Heart left ventricle (tissue), 16 donors: Measurements from ENCODE around the gene ALG1. TPM values are rescaled to one million over a fixed set of nuclear protein-coding genes. Genes with fewer than 3 reads are reported as not detected.
A peak's percentile ranks its signal among the peaks of the same experiment; 100 is the strongest.
"Not testable (repeated sequence)": the region's sequence is repeated elsewhere in the genome, so short reads cannot be mapped to it uniquely, and the experiment has no call there.

Source experiments
- ATAC-seq, 4 donors: fragments of 200-7000 bp; cut with Tn5 transposase; one replicate each; pipeline ENCODE4 v1.9.1; 2020 to 2022; ENCODE audit warnings: moderate library complexity in 4 of 4, mild to moderate bottlenecking in 3 of 4, moderate number of reproducible peaks in 1 of 4
- DNase-seq, 5 donors: peaks; one replicate each; pipeline ENCODE4 v3.0.0-alpha.2; 2020
- H3K27ac ChIP-seq, 12 donors: fragments of 200-600 bp; sonication (generic) in 4 of 12; one replicate each; pipeline versions ENCODE4 v1.5.0 to v1.8.0; 2016 to 2022; ENCODE audit warnings: mild to moderate bottlenecking in 2 of 12
- H3K27me3 ChIP-seq, 9 donors: fragments of 200-600 bp; sonication (generic) in 2 of 9; one replicate each; pipeline versions ENCODE4 v1.5.1 to v1.8.0; 2016 to 2022; ENCODE audit warnings: mild to moderate bottlenecking in 3 of 9
- H3K36me3 ChIP-seq, 9 donors: fragments of 200-600 bp; sonication (generic) in 2 of 9; one replicate each; pipeline versions ENCODE4 v1.5.0 to v1.8.0; 2018 to 2022; ENCODE audit warnings: mild to moderate bottlenecking in 2 of 9
- H3K4me1 ChIP-seq, 12 donors: fragments of 200-600 bp; sonication (generic) in 4 of 12; one replicate each; pipeline versions ENCODE4 v1.5.0 to v1.8.0; 2016 to 2022; ENCODE audit warnings: mild to moderate bottlenecking in 3 of 12
- H3K4me3 ChIP-seq, 12 donors: fragments of 200-600 bp; sonication (generic) in 4 of 12; one replicate each; pipeline versions ENCODE4 v1.5.0 to v1.8.0; 2017 to 2022; ENCODE audit warnings: mild to moderate bottlenecking in 9 of 12, moderate library complexity in 4 of 12
- H3K9me3 ChIP-seq, 12 donors: fragments of 200-600 bp; sonication (generic) in 4 of 12; one replicate each; pipeline versions ENCODE4 v1.5.0 to v1.8.0; 2016 to 2022; ENCODE audit warnings: mild to moderate bottlenecking in 1 of 12
- POLR2A ChIP-seq, 2 donors: fragments of 450-650 bp; IDR thresholded peaks; one replicate each; pipeline ENCODE4 v1.6.1; 2017; ENCODE audit warnings: antibody characterized with exemption in 2 of 2, mild to moderate bottlenecking in 2 of 2, moderate library complexity in 2 of 2
- whole genome bisulfite sequencing, 4 donors: extraction: QIAGEN DNeasy Blood & Tissue Kit in 2 of 4; methylation state at CpG; one replicate each; pipeline versions ENCODE4 v1.1.5 to v1.1.7; 2013 to 2018; 5-methylcytosine and 5-hydroxymethylcytosine counted together
- intact Hi-C, 10 donors: fragments of 100-400 bp; cut with DNase I; formaldehyde crosslinking; loops; one replicate each; pipeline versions ENCODE4 v1.11.1 to v1.14.2; 2022
- polyA plus RNA-seq, 2 donors: library from polyadenylated mRNA; stranded (reverse); fragments of 200-250 nt; gene quantifications; one replicate each; pipeline ENCODE4 v1.2.3, GENCODE V29; 2013
- total RNA-seq, 9 donors: library from RNA; depleted of rRNA in 2 of 9; stranded (reverse); fragments of >200 nt in 2 of 9; fragmentation: NEBNext Ultra II Directional in 3 of 9; extraction: Animal tissue kit (Norgen Biotek cat#: 25700) in 3 of 9; gene quantifications; one replicate each; pipeline versions ENCODE4 v1.1.0 to v1.2.4, GENCODE V29; 2016 to 2023
- donor health status: ischemic (EF 13 %, LVEDD 7.1; RV severe dilation, severe dysfunction).
- donor health status: healthy with polysubstance abuse.
- donor health status: DM: no; HTN: yes; CAD: no.
- donor health status: DM: no; HTN: no; CAD: no.
- donor health status: ischemic (EF 25% LVEDD 6.9; RV normal size, moderate dysfunction).
- donor health status: ischemic (EF 25% LVEDD 5.7; RV mildly dilated, moderate dysfunction).
- donor health status: healthy.
- donor health status: DM: yes; HTN: yes; CAD: no.
- donor health status: ischemic (EF 35%, LVEDD 5.7; RV mildly dilated, moderate dysfunction).
- donor health status: nonischemic (EF 11% LVEDD 7.7; RV severe dilation, severe dysfunction).
- donor health status: DM: yes; HTN: yes; CAD: no.
- donor health status: PGD.
- donor health status: ischemic (EF 29% LVEDD 5.4; RV normal size, mild dysfunction).
- donor health status: nonischemic (EF 23%, LVEDD 6.1; RV moderate dilation, normal function).

ALG1 gene
- total and polyA plus RNA-seq, 11 donors: 6.0 to 17.1 (median 9.7) TPM

DNA sequence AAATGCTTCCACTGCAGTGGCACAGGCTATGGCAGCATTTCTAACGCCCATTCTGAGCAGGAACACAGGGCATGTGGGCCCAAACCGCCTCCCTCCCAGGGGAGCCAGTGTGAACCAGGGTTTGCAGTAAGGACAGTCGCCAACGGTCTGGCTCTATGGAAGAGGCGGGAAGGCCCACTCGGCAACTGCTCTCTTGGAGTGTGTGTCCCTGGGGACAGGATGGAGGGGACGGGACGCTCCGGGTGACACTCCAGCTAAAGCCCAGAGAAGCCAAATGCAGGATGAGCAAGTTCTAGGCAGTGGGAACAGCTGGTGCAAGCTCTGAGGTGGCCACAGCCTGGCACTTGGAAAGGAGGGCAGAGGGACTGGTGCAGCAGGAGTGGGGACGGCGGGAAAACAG, 22.1 kb downstream of the ALG1 start:
- H3K4me3 ChIP-seq, ATAC-seq, DNase-seq, H3K27ac ChIP-seq, H3K9me3 ChIP-seq, H3K27me3 ChIP-seq, intact Hi-C loops: not testable (repeated sequence)
- Histone ChIP-seq H3K4me1 (peaks cover 0 to 12% (median under 1%) of the 10 kb centered on the region in 12 donors), H3K36me3 (peaks cover 0 to 12% (median 3%) of the 10 kb centered on the region in 9 donors)
- WGBS, 4 donors: 67 to 92% (median 70%) methylated on average over 9 to 11 of the region's 11 CpGs

DNA sequence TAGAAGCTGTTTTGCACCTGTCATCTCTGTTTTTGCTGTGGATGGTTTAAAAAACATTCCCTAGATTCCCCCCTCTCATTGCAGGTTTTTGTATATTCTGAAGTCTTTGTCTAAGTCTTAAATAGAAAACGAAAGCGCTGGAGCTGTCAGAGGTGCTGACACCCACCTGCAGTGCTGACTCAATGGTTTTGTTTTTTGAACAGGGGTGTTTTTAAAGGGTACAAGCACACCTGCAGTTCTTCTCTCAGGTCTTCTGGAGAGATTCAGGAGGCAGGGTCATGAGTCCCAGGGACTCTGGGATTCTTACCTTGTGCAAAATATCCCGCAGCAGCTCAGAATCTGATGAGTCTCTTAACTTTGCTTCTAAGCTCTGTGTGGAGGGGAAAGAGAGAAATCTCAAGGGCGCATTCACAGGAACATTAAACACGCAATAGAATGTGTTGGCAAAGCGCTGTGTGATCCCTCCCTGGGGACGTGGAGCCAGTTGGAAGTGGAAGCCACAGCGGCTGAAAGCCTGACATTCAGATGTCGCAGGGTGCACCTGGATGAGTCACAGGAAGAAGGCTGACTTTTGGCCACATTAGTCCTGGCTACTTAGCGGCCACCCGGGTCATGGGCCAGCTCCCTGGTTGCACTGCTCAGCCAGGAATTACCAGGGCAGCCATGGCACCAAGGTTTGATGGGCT, 23.6 kb downstream of the ALG1 start:
- H3K27ac ChIP-seq, ATAC-seq, DNase-seq, H3K36me3 ChIP-seq, H3K9me3 ChIP-seq, H3K27me3 ChIP-seq, H3K4me3 ChIP-seq, intact Hi-C loops: not testable (repeated sequence)
- 57 to 79% (median 63%) methylated on average over 8 to 11 of the region's 11 CpGs for WGBS, 4 donors
- peaks cover 0 to 15% (median 1%) of the 10 kb centered on the region in 12 donors for H3K4me1 ChIP-seq

DNA sequence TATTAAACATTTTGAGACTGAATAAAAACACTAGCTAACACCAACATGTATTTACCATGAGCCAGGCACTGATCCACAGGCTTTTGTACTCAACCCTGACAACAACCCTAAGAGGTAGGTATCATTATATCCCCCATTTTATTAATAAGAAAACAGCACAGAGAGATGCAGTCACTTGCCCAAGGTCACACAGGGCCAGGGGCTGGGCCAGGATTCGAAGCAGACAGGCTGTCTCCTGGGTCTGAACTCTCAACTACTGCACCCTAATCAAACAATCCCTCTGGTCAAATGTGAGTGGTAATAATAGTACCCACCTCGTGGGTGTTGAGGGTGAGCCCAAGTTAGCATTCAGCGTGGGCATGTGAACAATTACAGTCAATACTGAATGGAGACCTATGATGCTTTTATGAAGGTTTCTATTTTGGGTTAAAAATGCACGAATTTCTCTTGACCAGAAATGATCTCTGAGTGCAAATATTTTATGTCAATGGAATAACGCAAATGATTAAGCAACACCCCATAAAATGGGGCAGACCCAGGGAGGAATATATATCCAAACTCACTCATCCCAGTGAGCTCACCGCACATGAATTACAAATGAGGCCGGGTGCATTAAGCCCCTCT, 24.9 kb downstream of the ALG1 start:
- WGBS, 4 donors: 31 to 40% (median 37%) methylated on average over 5 to 7 of the region's 7 CpGs
- DNase-seq: not testable (repeated sequence)

DNA sequence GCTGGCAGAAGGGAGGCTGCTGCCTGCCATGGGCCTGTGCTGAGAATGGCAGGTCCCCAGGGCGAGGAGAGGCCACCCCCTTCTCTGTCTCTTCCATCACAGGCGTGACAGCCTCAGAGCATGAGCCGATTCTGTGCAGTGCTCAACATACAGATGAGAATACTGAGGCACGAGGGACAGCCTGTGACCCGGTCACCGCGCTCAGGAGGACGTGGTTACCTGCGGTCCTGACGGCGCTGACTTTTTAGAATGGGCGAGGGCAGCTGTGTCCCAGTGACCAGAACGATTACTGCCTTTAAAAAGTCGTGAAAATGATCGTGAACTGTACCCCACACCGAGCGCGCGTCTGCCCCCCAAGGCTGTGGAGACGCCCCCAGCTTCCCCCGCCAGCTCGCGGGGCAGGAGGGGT, 25.4 kb downstream of the ALG1 start:
- intact Hi-C loops, ATAC-seq, H3K36me3 ChIP-seq, H3K9me3 ChIP-seq, H3K27me3 ChIP-seq: not testable (repeated sequence)
- H3K4me1 ChIP-seq: peaks cover 0 to 15% (median 1%) of the 10 kb centered on the region in 12 donors
- peak overlapping the region; percentile 5 to 88 (median 77) for H3K27ac ChIP-seq
- H3K4me3 ChIP-seq: peak overlapping the region; percentile 60 to 95 (median 82)
- DNase-seq: peak in 2 of 5 donors; percentile 25 to 67
- WGBS, 4 donors: 1 to 2% (median 1%) methylated on average over 14 to 23 of the region's 23 CpGs

More for the DNA sequence above, 24.9 kb downstream of the ALG1 start:
- ATAC-seq, H3K9me3 ChIP-seq, H3K36me3 ChIP-seq, intact Hi-C loops, H3K27me3 ChIP-seq: not testable (repeated sequence)
- Histone ChIP-seq H3K4me1 (peaks cover 0 to 15% (median 1%) of the 10 kb centered on the region in 12 donors), H3K27ac (peak overlapping the region in 5 of 12 donors; percentile 66 to 87 (median 81)), H3K4me3 (peak overlapping the region in 9 of 12 donors; percentile 60 to 95 (median 84))

DNA sequence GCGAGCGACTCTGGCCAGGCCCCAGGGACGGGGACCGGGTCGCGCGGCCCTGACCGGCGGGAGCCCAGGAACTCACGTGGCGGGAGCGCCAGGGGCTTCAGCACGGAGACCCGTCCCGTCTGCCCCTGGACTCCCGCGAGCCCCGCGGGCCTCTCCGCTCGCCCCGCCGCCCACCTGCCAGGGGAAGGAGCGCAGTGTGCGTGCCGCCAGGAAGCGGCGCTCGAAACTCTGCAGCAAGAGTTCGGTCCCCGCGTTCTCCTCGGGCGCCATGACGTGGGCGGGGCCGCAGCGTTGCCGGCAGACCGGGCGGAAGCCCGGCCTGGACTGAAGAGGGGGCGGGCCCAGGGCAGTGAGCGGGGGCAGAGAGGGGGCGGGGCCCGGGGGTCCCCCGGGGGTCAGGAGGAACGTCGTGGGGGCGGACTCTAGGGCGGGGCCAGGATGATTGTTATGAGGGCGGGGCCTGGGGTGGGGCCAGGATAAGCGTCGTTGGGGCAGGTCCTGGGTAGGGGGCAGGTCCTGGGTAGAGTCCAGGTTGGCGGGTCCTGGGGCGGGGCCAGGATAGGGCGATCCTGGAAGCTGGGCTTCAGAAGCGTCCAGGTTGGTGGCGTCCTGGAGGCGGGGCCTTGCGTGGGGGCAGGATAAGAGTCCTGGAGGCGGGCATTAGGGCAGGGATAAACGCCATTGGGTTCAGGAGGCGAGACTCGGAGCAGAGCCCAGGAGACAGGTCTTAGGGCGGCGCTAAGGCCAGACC, 26.0 kb downstream of the ALG1 start, which contains the start of gene EEF2KMT:
Gene EEF2KMT, minus strand, starts transcription at position 326 of the 751 bp plus-strand sequence. Its CDS starts 56 bp downstream, at position 270.
- ATAC-seq (peak; percentile 100), DNase-seq (peak; percentile 99 to 100 (median 99))
- H3K27me3 ChIP-seq, H3K9me3 ChIP-seq, intact Hi-C loops, H3K36me3 ChIP-seq: not testable (repeated sequence)
- WGBS, 4 donors: 0 to 1% (median 1%) methylated on average over 31 to 67 of the region's 67 CpGs
- H3K4me3 ChIP-seq: peak within 1 kb of the TSS; percentile 60 to 95 (median 83)
- H3K27ac ChIP-seq: peak within 1 kb of the TSS; percentile 20 to 88 (median 84)
- H3K4me1 ChIP-seq: peaks cover 0 to 15% (median 1%) of the 10 kb centered on the region in 12 donors

DNA sequence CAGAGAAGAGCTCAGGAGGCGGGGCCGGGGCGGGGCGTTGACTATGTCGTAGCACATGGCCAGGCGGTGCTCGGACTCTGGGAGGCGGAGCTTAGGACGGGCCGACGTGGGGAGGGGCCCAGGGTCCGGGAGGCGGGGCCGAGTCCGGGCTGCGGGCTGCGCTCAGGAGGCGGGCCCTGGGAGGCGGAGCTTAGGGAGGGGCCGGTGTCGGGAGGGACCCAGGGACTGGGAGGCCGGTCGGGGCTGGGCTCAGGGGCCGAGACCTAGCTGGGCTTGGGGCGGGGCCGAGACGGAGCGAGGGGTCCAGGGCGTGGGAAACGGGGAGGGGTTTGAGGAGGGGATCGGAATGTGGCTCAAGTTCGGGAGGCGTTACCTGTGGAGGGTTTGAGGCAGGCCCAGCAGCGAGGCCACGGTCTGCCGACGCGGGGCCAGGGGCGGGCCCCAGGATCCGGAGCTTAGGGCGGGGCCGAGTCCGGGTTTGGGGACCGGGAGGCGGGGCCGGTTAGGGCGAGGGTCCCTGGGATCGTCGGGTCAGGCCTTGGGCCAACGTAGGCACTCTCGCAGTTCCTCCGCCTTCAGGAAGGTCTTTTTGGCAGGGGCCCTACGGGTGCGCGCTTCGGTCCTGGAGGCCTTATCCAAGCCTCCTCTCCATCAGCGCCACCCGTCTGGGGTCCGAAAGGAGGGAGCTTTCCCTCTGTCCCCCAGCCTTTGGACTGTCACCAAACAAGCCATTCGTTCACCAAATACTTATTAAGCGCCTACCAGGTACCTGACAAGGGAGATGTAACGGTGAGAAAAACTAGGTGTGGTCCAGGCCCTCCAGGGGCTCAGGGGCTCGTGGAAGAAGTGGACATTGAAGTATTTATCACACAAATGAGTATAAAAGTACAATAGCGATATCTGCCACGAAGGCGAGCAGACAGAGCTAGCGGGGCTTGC, 26.8 kb downstream of the ALG1 start:
- Histone ChIP-seq H3K4me1 (peaks cover 0 to 15% (median 1%) of the 10 kb centered on the region in 12 donors), H3K27ac (peak overlapping the region; percentile 20 to 88 (median 83)), H3K4me3 (peak overlapping the region; percentile 27 to 95 (median 82))
- TF ChIP-seq POLR2A (IDR thresholded peaks at IDR 0.05): peak in 1 of 2 donors; percentile 11
- H3K9me3 ChIP-seq, intact Hi-C loops, ATAC-seq, H3K27me3 ChIP-seq, H3K36me3 ChIP-seq: not testable (repeated sequence)
- peak; percentile 74 to 87 (median 83) for DNase-seq
- WGBS, 4 donors: 1 to 5% (median 2%) methylated on average over 19 to 57 of the region's 67 CpGs

DNA sequence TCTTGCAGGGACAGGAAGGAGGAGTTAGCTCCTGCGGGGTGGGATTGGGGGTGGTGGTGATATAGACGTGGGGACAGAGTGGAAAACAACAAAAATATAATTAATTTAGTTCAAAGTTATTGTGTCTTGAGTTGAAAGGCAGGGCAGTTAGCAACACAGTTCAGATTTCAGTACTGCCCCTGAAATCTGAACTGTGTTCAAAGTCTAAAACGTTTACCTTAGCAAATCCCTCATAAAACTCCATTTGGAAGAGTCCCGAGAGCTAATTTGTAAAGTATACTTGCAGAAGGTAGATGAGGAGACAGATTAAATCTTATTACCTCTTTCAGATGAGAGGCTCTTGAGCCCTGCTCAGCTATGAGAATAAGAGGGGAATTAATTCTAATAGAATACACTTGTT, 27.5 kb downstream of the ALG1 start:
- peak overlapping the region in 9 of 12 donors; percentile 48 to 95 (median 83) for H3K4me3 ChIP-seq
- ATAC-seq, intact Hi-C loops, H3K9me3 ChIP-seq, DNase-seq, H3K36me3 ChIP-seq, H3K27me3 ChIP-seq: not testable (repeated sequence)
- peak overlapping the region in 2 of 12 donors; percentile 83 to 86 for H3K27ac ChIP-seq
- peaks cover 0 to 15% (median 1%) of the 10 kb centered on the region in 12 donors for H3K4me1 ChIP-seq
- WGBS, 4 donors: 26 to 44% (median 35%) methylated on average over 4 of the region's 4 CpGs

DNA sequence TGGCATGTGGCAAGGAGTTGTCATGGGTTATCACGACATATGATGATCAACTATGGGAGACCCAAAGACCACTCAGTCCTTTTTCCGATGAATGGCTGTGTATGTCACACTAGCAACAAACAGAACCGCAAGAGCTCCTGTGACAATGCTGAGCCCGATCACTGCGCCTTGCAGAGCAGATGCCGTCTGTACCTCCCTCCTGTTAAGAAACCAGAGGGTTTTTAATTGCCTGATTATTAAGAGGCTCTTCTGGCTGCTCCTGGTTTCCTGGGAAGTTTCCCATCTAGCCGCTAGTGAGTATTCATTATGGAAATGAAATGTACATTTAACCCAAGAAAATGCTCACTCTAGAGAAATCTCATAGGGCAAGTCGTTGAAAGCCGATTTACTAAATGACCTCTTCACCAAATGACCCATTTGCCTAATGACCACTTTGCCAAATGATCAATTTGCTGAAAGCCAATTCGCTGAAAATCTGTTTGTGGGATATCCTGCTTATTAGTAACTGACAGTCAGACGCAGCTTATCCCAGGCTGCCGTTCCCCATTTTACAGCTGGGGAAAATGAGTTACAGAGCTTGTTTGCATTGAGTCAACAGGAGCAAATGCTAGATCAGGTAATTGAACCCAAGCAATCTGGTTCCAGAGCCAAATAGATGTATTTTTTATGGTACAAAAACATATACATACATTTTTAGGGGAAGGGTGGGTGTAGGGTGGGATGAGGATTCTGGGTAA, 31.8 kb downstream of the ALG1 start:
- intact Hi-C loops, H3K27ac ChIP-seq, H3K36me3 ChIP-seq, H3K4me3 ChIP-seq, DNase-seq, H3K4me1 ChIP-seq, H3K27me3 ChIP-seq, H3K9me3 ChIP-seq, ATAC-seq: not testable (repeated sequence)
- WGBS, 4 donors: 78 to 90% (median 89%) methylated on average over 12 of the region's 12 CpGs

DNA sequence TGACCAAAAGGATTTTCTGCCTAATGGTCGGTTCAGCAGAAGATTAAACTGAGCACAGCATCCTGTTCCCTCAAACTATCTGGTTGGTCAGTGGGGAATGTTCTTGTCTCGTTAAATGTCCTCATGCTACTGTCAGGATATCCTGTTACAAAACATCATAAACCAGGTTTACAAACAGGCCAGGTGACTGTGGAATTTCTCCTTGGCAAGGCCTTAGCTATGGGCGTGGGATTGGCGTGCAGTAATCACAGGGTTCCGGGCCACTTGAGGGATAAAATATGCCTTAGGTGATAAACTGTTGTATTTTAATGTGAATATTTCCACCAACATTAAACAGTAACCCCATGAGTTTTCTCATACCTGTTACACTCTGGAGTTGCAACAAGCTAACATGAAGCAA, 33.4 kb downstream of the ALG1 start:
- 66 to 76% (median 70%) methylated on average over 4 to 5 of the region's 5 CpGs for WGBS, 4 donors
- H3K4me1 ChIP-seq, intact Hi-C loops, H3K27ac ChIP-seq, H3K9me3 ChIP-seq, H3K4me3 ChIP-seq, DNase-seq, H3K27me3 ChIP-seq, ATAC-seq, H3K36me3 ChIP-seq: not testable (repeated sequence)
